Thymus (tissue), 11 donors: ENCODE results near the gene MELTF. TPM values are rescaled to one million over a fixed set of nuclear protein-coding genes. Genes with fewer than 3 reads are reported as not detected.
A peak's percentile ranks its signal among the peaks of the same experiment; 100 is the strongest.

Experiments
- DNase-seq, 9 donors: peaks; one replicate each; pipeline ENCODE4 v3.0.0-alpha.2; 2013; ENCODE audit warnings: low spot score in 9 of 9, low read depth in 6 of 9, missing footprints in 1 of 9
- H3K27ac ChIP-seq, 2 donors: one replicate each; pipeline ENCODE4 v1.5.1; 2013; ENCODE audit warnings: control low read depth in 1 of 2, low read depth in 1 of 2, low read length in 1 of 2, mild to moderate bottlenecking in 1 of 2, moderate library complexity in 1 of 2
- H3K27me3 ChIP-seq, 2 donors: one replicate each; pipeline ENCODE4 v1.5.1; 2013; ENCODE audit warnings: low read length in 1 of 2; ENCODE audit not compliant: control insufficient read depth in 2 of 2, insufficient read depth in 1 of 2
- H3K36me3 ChIP-seq, 2 donors: one replicate each; pipeline ENCODE4 v1.5.1; 2013; ENCODE audit warnings: low read length in 1 of 2, mild to moderate bottlenecking in 1 of 2, moderate library complexity in 1 of 2; ENCODE audit not compliant: control insufficient read depth in 2 of 2, insufficient read depth in 2 of 2
- H3K4me1 ChIP-seq, 2 donors: one replicate each; pipeline ENCODE4 v1.5.1; 2013; ENCODE audit warnings: low read length in 2 of 2; ENCODE audit not compliant: control insufficient read depth in 2 of 2, insufficient read depth in 2 of 2
- H3K4me3 ChIP-seq, 2 donors: one replicate each; pipeline ENCODE4 v1.5.1; 2013; ENCODE audit warnings: low read length in 2 of 2, control low read depth in 1 of 2, mild to moderate bottlenecking in 1 of 2
- H3K9me3 ChIP-seq, 2 donors: one replicate each; pipeline ENCODE4 v1.5.1; 2013; ENCODE audit warnings: low read length in 1 of 2, mild to moderate bottlenecking in 1 of 2; ENCODE audit not compliant: control insufficient read depth in 2 of 2, insufficient read depth in 1 of 2
- WGBS: extraction: QIAGEN DNeasy Blood & Tissue Kit; methylation state at CpG from one replicate; pipeline ENCODE4 v1.1.7; 2013; 5-methylcytosine and 5-hydroxymethylcytosine counted together
- polyA plus RNA-seq: library from polyadenylated mRNA; stranded (reverse); fragments of 200-250 nt; gene quantifications from one replicate; pipeline ENCODE4 v1.2.3, GENCODE V29; 2013
- total RNA-seq: library from RNA; stranded (reverse); fragments of 120-200 nt; gene quantifications from one replicate; pipeline ENCODE4 v1.2.4, GENCODE V29; 2013
- donor health status: healthy.

MELTF gene
- total and polyA plus RNA-seq, 2 donors = 3.2 to 4.3 TPM

GRCh38 chr3:196990601-196991007, 39.0 kb downstream of the MELTF start:
- Histone ChIP-seq H3K4me3 (no peak overlapping the region), H3K27ac (no peak overlapping the region), H3K4me1 (peaks cover 13 to 26% of the 10 kb centered on the region in 2 donors), H3K9me3 (no peaks in the 10 kb centered on the region), H3K27me3 (no peaks in the 10 kb centered on the region), H3K36me3 (no peaks in the 10 kb centered on the region)
- DNase-seq = no peak
- WGBS = 98% methylated on average over 10 of the region's 10 CpGs

DNA sequence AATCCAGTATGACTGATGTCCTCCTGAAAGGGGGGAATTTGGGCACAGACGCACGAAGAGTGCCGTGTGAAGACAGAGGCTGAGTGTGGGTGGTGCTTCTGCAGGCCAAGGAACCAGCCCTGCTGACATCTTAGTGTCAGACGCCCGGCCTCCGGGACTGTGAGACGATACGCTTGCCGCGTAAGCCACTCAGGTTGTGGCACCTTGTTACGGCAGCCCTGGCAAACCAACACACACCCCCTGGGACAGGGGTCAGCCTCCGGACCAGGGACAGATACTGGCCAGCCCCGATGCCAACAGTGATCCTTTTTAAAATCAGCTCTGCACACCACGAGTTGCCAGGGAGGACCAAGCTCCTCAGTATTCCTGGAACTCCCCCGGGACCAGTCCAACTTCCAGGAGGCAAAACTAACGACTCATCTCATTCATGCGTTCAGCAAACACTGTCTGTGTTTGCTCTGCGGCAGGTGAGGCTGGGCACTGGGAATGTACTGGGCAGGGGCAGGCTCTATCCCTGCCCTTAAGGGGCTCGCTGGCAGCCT, 39.8 kb downstream of the MELTF start:
- Histone ChIP-seq H3K4me3 (no peak overlapping the region), H3K4me1 (peaks cover 6 to 18% of the 10 kb centered on the region in 2 donors), H3K9me3 (no peaks in the 10 kb centered on the region), H3K27ac (no peak overlapping the region), H3K36me3 (no peaks in the 10 kb centered on the region), H3K27me3 (no peaks in the 10 kb centered on the region)
- DNase-seq = no peak
- WGBS = 96% methylated on average over 19 of the region's 19 CpGs

- no peaks in the 10 kb centered on the region for H3K27me3 ChIP-seq
- DNase-seq = peak in 1 of 9 donors; percentile 38
- no peak overlapping the region for H3K27ac ChIP-seq
- no peaks in the 10 kb centered on the region for H3K9me3 ChIP-seq
- H3K4me3 ChIP-seq = no peak overlapping the region
- no peaks in the 10 kb centered on the region for H3K36me3 ChIP-seq
- WGBS = 87% methylated on average over 12 of the region's 12 CpGs
- peaks cover 0 to 6% of the 10 kb centered on the region in 2 donors for H3K4me1 ChIP-seq
These were observed 41.2 kb downstream of the MELTF start for GRCh38 chr3:196988241-196989029.

GRCh38 chr3:196987022-196987421, 42.6 kb downstream of the MELTF start:
- Histone ChIP-seq H3K9me3 (peaks cover 0 to 5% of the 10 kb centered on the region in 2 donors), H3K27ac (no peak overlapping the region)

DNA sequence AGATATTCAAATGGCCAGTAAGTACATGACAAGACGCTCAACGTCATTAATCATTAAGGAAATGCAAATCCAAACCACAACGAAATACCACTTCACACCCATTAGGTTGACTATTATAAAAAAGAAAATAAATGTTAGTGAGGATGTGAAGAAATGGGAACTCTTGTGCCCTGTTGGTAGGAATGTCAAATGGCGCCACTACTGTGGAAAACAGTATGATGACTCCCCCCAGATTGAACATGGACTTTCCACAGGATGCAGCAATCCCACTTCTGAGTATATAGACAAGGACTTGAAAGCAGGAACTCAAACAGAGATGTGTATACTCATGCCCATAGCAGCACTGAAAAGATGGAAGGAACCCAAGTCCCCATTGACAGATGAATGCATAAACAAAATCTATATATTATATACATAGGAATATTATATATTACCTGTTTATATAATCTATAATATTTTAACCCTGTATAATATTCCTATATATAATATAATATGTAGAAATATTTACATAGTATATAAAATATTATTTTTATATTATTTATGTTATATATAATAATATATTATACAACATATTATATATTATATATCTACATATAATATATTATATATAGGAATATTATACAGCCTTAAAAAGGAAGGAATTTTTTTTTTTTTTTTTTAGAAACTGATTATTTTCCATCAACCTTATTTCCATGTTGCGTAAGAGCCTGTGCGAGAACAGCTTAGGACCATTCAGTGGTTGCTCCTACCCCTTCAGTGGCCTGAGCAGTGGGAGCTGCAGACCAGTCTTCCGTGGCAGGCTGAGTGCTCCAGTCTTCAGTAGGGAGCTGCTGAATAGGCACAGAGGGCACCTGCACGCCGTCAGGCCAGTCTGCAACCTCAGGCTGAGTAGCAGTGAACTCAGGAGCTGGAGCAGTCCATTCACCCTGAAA, 43.4 kb downstream of the MELTF start:
- H3K36me3 ChIP-seq = no peaks in the 10 kb centered on the region
- no peaks in the 10 kb centered on the region for H3K27me3 ChIP-seq
- H3K9me3 ChIP-seq = peaks cover 0 to 10% of the 10 kb centered on the region in 2 donors
- DNase-seq = no peak
- H3K4me3 ChIP-seq = no peak overlapping the region
- WGBS = 94% methylated on average over 9 of the region's 9 CpGs
- peaks cover 0 to 6% of the 10 kb centered on the region in 2 donors for H3K4me1 ChIP-seq
- H3K27ac ChIP-seq = no peak overlapping the region

More at GRCh38 chr3:196987022-196987421, 42.6 kb downstream of the MELTF start:
- WGBS = 92% methylated on average over 10 of the region's 10 CpGs
- H3K36me3 ChIP-seq = no peaks in the 10 kb centered on the region
- no peaks in the 10 kb centered on the region for H3K27me3 ChIP-seq
- H3K4me3 ChIP-seq = no peak overlapping the region
- H3K4me1 ChIP-seq = peaks cover 0 to 6% of the 10 kb centered on the region in 2 donors
- DNase-seq = no peak

DNA sequence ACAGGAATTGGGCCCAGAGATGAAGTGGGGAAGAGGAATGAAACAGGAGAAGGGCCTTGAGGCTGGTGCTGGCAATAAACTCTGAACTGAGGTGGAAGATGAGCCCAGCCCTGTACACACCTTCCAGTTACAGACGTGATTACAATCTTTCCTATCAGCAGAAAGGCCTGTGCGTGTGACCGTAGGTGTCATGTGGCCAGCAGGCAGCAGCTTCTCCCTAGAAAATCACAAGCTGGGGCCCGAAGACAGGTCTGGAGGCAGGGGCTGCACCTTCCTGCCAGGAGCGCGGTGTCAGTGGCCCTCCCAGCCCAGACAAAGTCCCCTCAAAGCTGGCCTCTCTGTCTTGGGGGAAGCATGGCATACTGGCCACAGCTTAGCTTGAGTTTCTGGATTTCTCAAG, 44.3 kb downstream of the MELTF start:
- H3K4me1 ChIP-seq = peaks cover 0 to 6% of the 10 kb centered on the region in 2 donors
- no peak overlapping the region for H3K4me3 ChIP-seq
- H3K27me3 ChIP-seq = no peaks in the 10 kb centered on the region
- no peaks in the 10 kb centered on the region for H3K36me3 ChIP-seq
- peaks cover 0 to 10% of the 10 kb centered on the region in 2 donors for H3K9me3 ChIP-seq
- 94% methylated on average over 6 of the region's 6 CpGs for WGBS
- H3K27ac ChIP-seq = no peak overlapping the region
- no peak for DNase-seq

- no peak for DNase-seq
- WGBS = 86% methylated on average over 1 of the region's 1 CpG
- Histone ChIP-seq H3K27ac (no peak overlapping the region), H3K4me3 (no peak overlapping the region), H3K4me1 (peaks cover 0 to 15% of the 10 kb centered on the region in 2 donors), H3K27me3 (no peaks in the 10 kb centered on the region), H3K36me3 (no peaks in the 10 kb centered on the region), H3K9me3 (peaks cover 0 to 12% of the 10 kb centered on the region in 2 donors)
These were observed 46.4 kb downstream of the MELTF start for GRCh38 chr3:196983186-196983585.

DNA sequence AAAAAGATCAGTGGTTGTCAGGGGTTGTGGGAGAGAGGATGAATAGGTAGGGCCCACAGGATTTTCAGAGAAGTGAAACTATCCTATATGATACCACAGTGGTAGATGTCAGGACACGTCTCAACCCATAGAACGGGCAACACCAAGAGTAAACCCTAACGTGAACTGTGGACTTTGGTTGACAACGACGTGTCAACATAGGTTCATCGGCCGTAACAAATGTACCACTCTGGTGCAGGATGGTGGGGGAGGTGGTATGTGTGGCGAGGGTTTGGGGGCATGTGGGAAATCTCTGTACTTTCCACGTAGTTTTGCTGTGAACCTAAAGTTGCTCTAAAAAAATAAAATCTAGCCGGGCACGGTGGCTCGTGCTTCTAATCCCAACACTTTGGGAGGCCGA, 48.0 kb downstream of the MELTF start:
- DNase-seq = no peak
- Histone ChIP-seq H3K27me3 (no peaks in the 10 kb centered on the region), H3K4me3 (no peak overlapping the region), H3K27ac (no peak overlapping the region), H3K4me1 (peaks cover 0 to 16% of the 10 kb centered on the region in 2 donors), H3K9me3 (peaks cover 0 to 12% of the 10 kb centered on the region in 2 donors), H3K36me3 (no peaks in the 10 kb centered on the region)
- 97% methylated on average over 13 of the region's 13 CpGs for WGBS
